ENCODE results near the gene CARMIL1.

The CARMIL1 gene

GRCh38 chr6:25503686-25504085, 224.5 kb downstream of the CARMIL1 start:
- Histone ChIP-seq H2BK5ac (ENCODE audit: low read depth, low read length, poor library complexity) (no peak overlapping the region), H3K23ac (ENCODE audit: low read length) (no peak overlapping the region), H3K4me1 (ENCODE audit: control insufficient read depth in 1 of 2, insufficient read depth in 2 of 2, low read length in 2 of 2) (peaks cover 0 to 10% of the 10 kb centered on the region in 2 experiments), H4K91ac (ENCODE audit: low read depth, low read length) (peak overlapping the region; percentile 24), H3K27ac (ENCODE audit: low read depth, low read length) (no peak overlapping the region), H3K27me3 (ENCODE audit: insufficient read depth, low read length) (no peaks in the 10 kb centered on the region), H4K12ac (ENCODE audit: low read depth, low read length) (peak overlapping the region; percentile 54), H3K9ac (ENCODE audit: low read length) (no peak overlapping the region), H2AFZ (ENCODE audit: insufficient read depth, low read length, poor library complexity) (no peak overlapping the region), H3K9me3 (ENCODE audit: insufficient read depth, low read depth, low read length) (no peaks in the 10 kb centered on the region), H2BK120ac (ENCODE audit: insufficient read depth, low read length, poor library complexity) (no peak overlapping the region), H3K14ac (ENCODE audit: low read length) (no peak overlapping the region), H2AK5ac (ENCODE audit: low read length) (peak overlapping the region; percentile 86), H3K79me2 (ENCODE audit: control insufficient read depth, insufficient read depth, low read length, poor library complexity) (no peaks in the 10 kb centered on the region), H3K79me1 (ENCODE audit: low read length) (peaks cover 4% of the 10 kb centered on the region), H3K36me3 (ENCODE audit: control insufficient read depth in 1 of 2, insufficient read depth in 2 of 2, low read length in 2 of 2) (no peaks in the 10 kb centered on the region), H4K8ac (ENCODE audit: low read depth, low read length) (no peak overlapping the region), H3K4me2 (ENCODE audit: low read length) (no peak overlapping the region), H3K4ac (ENCODE audit: low read depth, low read length) (no peak overlapping the region), H3K18ac (ENCODE audit: low read length) (no peak overlapping the region), H3K4me3 (ENCODE audit: low read depth, low read length) (no peak overlapping the region), H2BK12ac (ENCODE audit: low read length) (no peak overlapping the region)
- no CpG with 5 or more reads among the region's 6 CpGs for WGBS (ENCODE audit: extremely low coverage, insufficient coverage, insufficient read length)
- no peak for DNase-seq

GRCh38 chr6:25504661-25505060, 225.5 kb downstream of the CARMIL1 start:
- no CpG with 5 or more reads among the region's 4 CpGs for WGBS (ENCODE audit: extremely low coverage, insufficient coverage, insufficient read length)
- H2AFZ ChIP-seq (ENCODE audit: insufficient read depth, low read length, poor library complexity) = no peak overlapping the region

GRCh38 chr6:25506020-25506419, 226.8 kb downstream of the CARMIL1 start:
- no CpG with 5 or more reads among the region's 6 CpGs for WGBS (ENCODE audit: extremely low coverage, insufficient coverage, insufficient read length)
- H4K12ac ChIP-seq (ENCODE audit: low read depth, low read length) = no peak overlapping the region
- H2AK5ac ChIP-seq (ENCODE audit: low read length) = no peak overlapping the region
- H2BK120ac ChIP-seq (ENCODE audit: insufficient read depth, low read length, poor library complexity) = no peak overlapping the region
- no peak overlapping the region for H3K18ac ChIP-seq (ENCODE audit: low read length)
- H4K91ac ChIP-seq (ENCODE audit: low read depth, low read length) = no peak overlapping the region
- H3K4me3 ChIP-seq (ENCODE audit: low read depth, low read length) = no peak overlapping the region
- no peak overlapping the region for H3K4me2 ChIP-seq (ENCODE audit: low read length)
- H3K4ac ChIP-seq (ENCODE audit: low read depth, low read length) = no peak overlapping the region
- H2BK12ac ChIP-seq (ENCODE audit: low read length) = no peak overlapping the region
- H3K9me3 ChIP-seq (ENCODE audit: insufficient read depth, low read depth, low read length) = no peaks in the 10 kb centered on the region
- H3K9ac ChIP-seq (ENCODE audit: low read length) = no peak overlapping the region
- H3K36me3 ChIP-seq (ENCODE audit: control insufficient read depth in 1 of 2, insufficient read depth in 2 of 2, low read length in 2 of 2) = no peaks in the 10 kb centered on the region
- H3K23ac ChIP-seq (ENCODE audit: low read length) = no peak overlapping the region
- no peak overlapping the region for H2BK5ac ChIP-seq (ENCODE audit: low read depth, low read length, poor library complexity)
- no peak for DNase-seq
- no peaks in the 10 kb centered on the region for H3K79me1 ChIP-seq (ENCODE audit: low read length)
- H4K8ac ChIP-seq (ENCODE audit: low read depth, low read length) = no peak overlapping the region
- H3K4me1 ChIP-seq (ENCODE audit: control insufficient read depth in 1 of 2, insufficient read depth in 2 of 2, low read length in 2 of 2) = peaks cover 0 to 5% of the 10 kb centered on the region in 2 experiments
- H3K27ac ChIP-seq (ENCODE audit: low read depth, low read length) = no peak overlapping the region
- no peaks in the 10 kb centered on the region for H3K27me3 ChIP-seq (ENCODE audit: insufficient read depth, low read length)
- no peaks in the 10 kb centered on the region for H3K79me2 ChIP-seq (ENCODE audit: control insufficient read depth, insufficient read depth, low read length, poor library complexity)
- no peak overlapping the region for H2AFZ ChIP-seq (ENCODE audit: insufficient read depth, low read length, poor library complexity)
- no peak overlapping the region for H3K14ac ChIP-seq (ENCODE audit: low read length)

More at GRCh38 chr6:25504661-25505060, 225.5 kb downstream of the CARMIL1 start:
- H3K27me3 ChIP-seq (ENCODE audit: insufficient read depth, low read length) = no peaks in the 10 kb centered on the region
- no peaks in the 10 kb centered on the region for H3K9me3 ChIP-seq (ENCODE audit: insufficient read depth, low read depth, low read length)
- no peak overlapping the region for H3K4me3 ChIP-seq (ENCODE audit: low read depth, low read length)
- H3K9ac ChIP-seq (ENCODE audit: low read length) = no peak overlapping the region
- H3K4me2 ChIP-seq (ENCODE audit: low read length) = no peak overlapping the region
- H3K36me3 ChIP-seq (ENCODE audit: control insufficient read depth in 1 of 2, insufficient read depth in 2 of 2, low read length in 2 of 2) = no peaks in the 10 kb centered on the region
- no peak overlapping the region for H2BK120ac ChIP-seq (ENCODE audit: insufficient read depth, low read length, poor library complexity)
- H3K4me1 ChIP-seq (ENCODE audit: control insufficient read depth in 1 of 2, insufficient read depth in 2 of 2, low read length in 2 of 2) = peaks cover 0 to 7% of the 10 kb centered on the region in 2 experiments
- H2AK5ac ChIP-seq (ENCODE audit: low read length) = no peak overlapping the region
- DNase-seq = no peak
- H3K79me1 ChIP-seq (ENCODE audit: low read length) = no peaks in the 10 kb centered on the region
- no peak overlapping the region for H2BK12ac ChIP-seq (ENCODE audit: low read length)
- H3K23ac ChIP-seq (ENCODE audit: low read length) = no peak overlapping the region
- H4K8ac ChIP-seq (ENCODE audit: low read depth, low read length) = no peak overlapping the region
- no peaks in the 10 kb centered on the region for H3K79me2 ChIP-seq (ENCODE audit: control insufficient read depth, insufficient read depth, low read length, poor library complexity)
- no peak overlapping the region for H3K14ac ChIP-seq (ENCODE audit: low read length)
- H4K12ac ChIP-seq (ENCODE audit: low read depth, low read length) = no peak overlapping the region
- H3K4ac ChIP-seq (ENCODE audit: low read depth, low read length) = no peak overlapping the region
- no peak overlapping the region for H4K91ac ChIP-seq (ENCODE audit: low read depth, low read length)
- no peak overlapping the region for H3K27ac ChIP-seq (ENCODE audit: low read depth, low read length)
- no peak overlapping the region for H2BK5ac ChIP-seq (ENCODE audit: low read depth, low read length, poor library complexity)
- H3K18ac ChIP-seq (ENCODE audit: low read length) = no peak overlapping the region

- H4K91ac ChIP-seq (ENCODE audit: low read depth, low read length) = no peak overlapping the region
- no peak overlapping the region for H4K12ac ChIP-seq (ENCODE audit: low read depth, low read length)
- no CpG with 5 or more reads among the region's 3 CpGs for WGBS (ENCODE audit: extremely low coverage, insufficient coverage, insufficient read length)
- H4K8ac ChIP-seq (ENCODE audit: low read depth, low read length) = no peak overlapping the region
- H3K79me1 ChIP-seq (ENCODE audit: low read length) = no peaks in the 10 kb centered on the region
- H3K23ac ChIP-seq (ENCODE audit: low read length) = no peak overlapping the region
- no peak overlapping the region for H2BK12ac ChIP-seq (ENCODE audit: low read length)
- H3K36me3 ChIP-seq (ENCODE audit: control insufficient read depth in 1 of 2, insufficient read depth in 2 of 2, low read length in 2 of 2) = no peaks in the 10 kb centered on the region
- no peaks in the 10 kb centered on the region for H3K79me2 ChIP-seq (ENCODE audit: control insufficient read depth, insufficient read depth, low read length, poor library complexity)
- no peak overlapping the region for H3K4me3 ChIP-seq (ENCODE audit: low read depth, low read length)
- H3K9ac ChIP-seq (ENCODE audit: low read length) = no peak overlapping the region
- no peak overlapping the region for H3K4me2 ChIP-seq (ENCODE audit: low read length)
- DNase-seq = no peak
- H2AFZ ChIP-seq (ENCODE audit: insufficient read depth, low read length, poor library complexity) = no peak overlapping the region
- H3K18ac ChIP-seq (ENCODE audit: low read length) = no peak overlapping the region
- peaks cover 0 to 5% of the 10 kb centered on the region in 2 experiments for H3K4me1 ChIP-seq (ENCODE audit: control insufficient read depth in 1 of 2, insufficient read depth in 2 of 2, low read length in 2 of 2)
- H3K9me3 ChIP-seq (ENCODE audit: insufficient read depth, low read depth, low read length) = no peaks in the 10 kb centered on the region
- H2AK5ac ChIP-seq (ENCODE audit: low read length) = peak overlapping the region; percentile 21
- H3K27ac ChIP-seq (ENCODE audit: low read depth, low read length) = no peak overlapping the region
- no peak overlapping the region for H2BK5ac ChIP-seq (ENCODE audit: low read depth, low read length, poor library complexity)
- no peak overlapping the region for H2BK120ac ChIP-seq (ENCODE audit: insufficient read depth, low read length, poor library complexity)
- H3K27me3 ChIP-seq (ENCODE audit: insufficient read depth, low read length) = no peaks in the 10 kb centered on the region
- H3K14ac ChIP-seq (ENCODE audit: low read length) = no peak overlapping the region
- H3K4ac ChIP-seq (ENCODE audit: low read depth, low read length) = no peak overlapping the region
Measured at GRCh38 chr6:25508051-25508450, 228.9 kb downstream of the CARMIL1 start.
